ENCODE results near the gene APLN. TPM values are rescaled to one million over a fixed set of nuclear protein-coding genes. Genes with fewer than 3 reads are reported as not detected.

APLN gene
- total and polyA plus RNA-seq, 2 of the 13 experiments (the other 11 are each of a cell fraction or from before 2014, with no cell fraction given), result 0.02 to 0.17 TPM

DNA sequence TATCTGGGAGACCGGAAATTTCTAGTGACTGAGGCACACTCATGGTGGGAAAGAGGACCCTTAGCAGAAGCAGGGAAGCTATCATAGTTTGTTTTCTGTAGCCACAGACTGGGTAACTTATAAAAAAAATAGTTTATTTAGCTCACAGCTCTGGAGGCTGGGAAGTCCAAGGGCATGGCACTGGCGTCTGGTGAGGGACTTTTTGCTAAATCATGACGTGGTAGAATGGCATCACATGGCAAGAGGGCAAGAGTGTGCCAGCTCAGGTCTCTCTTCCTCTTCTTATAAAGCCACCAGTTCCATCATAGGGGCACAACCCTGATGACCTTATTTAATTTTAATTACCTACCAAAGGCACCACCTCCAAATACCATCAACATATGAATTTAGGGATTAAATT is 13.3 kb downstream of the APLN start:
- intact Hi-C loops (cut with micrococcal nuclease; ENCODE audit: unreplicated experiment), result no loop called here

DNA sequence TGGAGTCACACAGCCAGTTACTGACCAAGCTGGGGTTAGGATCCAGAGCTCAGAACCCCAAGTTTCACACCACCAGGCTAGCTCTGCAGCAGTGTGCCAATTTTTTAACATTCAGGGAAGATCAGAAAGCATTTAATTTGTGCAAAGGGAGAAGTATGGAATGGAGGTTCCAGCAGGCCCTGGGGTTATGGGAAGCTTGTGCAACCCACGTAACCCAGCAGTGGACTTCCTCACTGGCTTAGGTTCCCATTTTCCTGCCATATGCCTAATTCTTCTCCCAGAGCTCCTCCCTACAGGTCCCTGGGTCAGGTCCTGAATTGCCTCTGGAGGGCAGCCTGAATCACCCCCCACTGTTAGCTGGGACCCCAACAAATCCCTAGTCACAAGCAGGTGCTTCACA is 14.0 kb downstream of the APLN start:
- BruUV-seq (replicated peaks), result no TSS peak
- no peak for TF ChIP-seq ZNF788 (CRISPR knock-in tag; IDR thresholded peaks at IDR 0.05; ENCODE audit: borderline replicate concordance)
- POLR2A ChIA-PET, result no interaction called here

More for the DNA sequence above, 13.3 kb downstream of the APLN start:
- no peak for DNase-seq (ENCODE audit: low spot score)
- Histone ChIP-seq H3K4me1 (ENCODE audit: insufficient read depth, low read length) (peaks cover 10% of the 10 kb centered on the region), H2AFZ (ENCODE audit: low read length) (no peak overlapping the region), H4K20me1 (ENCODE audit: insufficient read depth, low read length) (no peaks in the 10 kb centered on the region), H3K27me3 (ENCODE audit: control insufficient read depth in 1 of 2, insufficient read depth in 2 of 2, low read length in 2 of 2) (no peaks in the 10 kb centered on the region; a peak in 1 of 5 replicates), H3K27ac (ENCODE audit: extremely low read length, insufficient read depth, low read length) (no peak overlapping the region), H3K4me3 (replicated peaks in 1 of 3; ENCODE audit: insufficient read depth in 1 of 3, low read depth in 2 of 3, low read length in 3 of 3) (no peak overlapping the region), H3K79me2 (ENCODE audit: insufficient read depth, low read length) (no peaks in the 10 kb centered on the region), H3K36me3 (replicated peaks in 1 of 2; ENCODE audit: control insufficient read depth in 1 of 2, insufficient read depth in 2 of 2, low read length in 2 of 2) (no peaks in the 10 kb centered on the region), H3K4me2 (ENCODE audit: low read depth, low read length) (no peak overlapping the region), H3K9me3 (ENCODE audit: low read length) (no peaks in the 10 kb centered on the region), H3K9ac (ENCODE audit: insufficient read depth, low read depth, low read length) (no peak overlapping the region)
- CTCF ChIA-PET (ENCODE audit: low intra/inter-chr PET ratio, low total read pairs), result no interaction called here
- POLR2A ChIA-PET, result no interaction called here
- no peak for FAIRE-seq
- no TSS peak for BruUV-seq (replicated peaks)
- in situ Hi-C loops (cut with HindIII; ENCODE audit: extremely low pct_ligation_motif_present, low pct_unique_long_range_greater_than_20kb), result no loop called here
- 0% methylated on average over 2 of the region's 3 CpGs for WGBS (ENCODE audit: low lambda C conversion rate)
- peak; percentile 67; the same call in 1 of the 2 replicates for TF ChIP-seq ZNF564 (CRISPR knock-in tag; IDR thresholded peaks at IDR 0.05)
- TF ChIP-seq SP2 (CRISPR knock-in tag; IDR thresholded peaks at IDR 0.05), result no peak
- no peak for ATAC-seq

More for the DNA sequence above, 14.0 kb downstream of the APLN start:
- no peak overlapping the region for H3K27ac ChIP-seq (ENCODE audit: extremely low read length, insufficient read depth, low read length)
- WGBS (ENCODE audit: low lambda C conversion rate), result no CpG with 5 or more reads among the region's 1 CpG
- H3K4me3 ChIP-seq (replicated peaks in 1 of 3; ENCODE audit: insufficient read depth in 1 of 3, low read depth in 2 of 3, low read length in 3 of 3), result no peak overlapping the region
- no peaks in the 10 kb centered on the region for H3K9me3 ChIP-seq (ENCODE audit: low read length)
- no peaks in the 10 kb centered on the region; a peak in 1 of 5 replicates for H3K27me3 ChIP-seq (ENCODE audit: control insufficient read depth in 1 of 2, insufficient read depth in 2 of 2, low read length in 2 of 2)
- H4K20me1 ChIP-seq (ENCODE audit: insufficient read depth, low read length), result no peaks in the 10 kb centered on the region
- no peak overlapping the region for H3K4me2 ChIP-seq (ENCODE audit: low read depth, low read length)
- DNase-seq (ENCODE audit: low spot score) (no peak), ATAC-seq (no peak), FAIRE-seq (no peak)
- in situ Hi-C loops (cut with HindIII; ENCODE audit: extremely low pct_ligation_motif_present, low pct_unique_long_range_greater_than_20kb) (no loop called here), intact Hi-C loops (cut with micrococcal nuclease; ENCODE audit: unreplicated experiment) (no loop called here)
- H2AFZ ChIP-seq (ENCODE audit: low read length), result no peak overlapping the region
- CTCF ChIA-PET (ENCODE audit: low intra/inter-chr PET ratio, low total read pairs), result no interaction called here
- H3K9ac ChIP-seq (ENCODE audit: insufficient read depth, low read depth, low read length), result no peak overlapping the region
- H3K79me2 ChIP-seq (ENCODE audit: insufficient read depth, low read length), result no peaks in the 10 kb centered on the region
- H3K4me1 ChIP-seq (ENCODE audit: insufficient read depth, low read length), result peaks cover 17% of the 10 kb centered on the region
- no peaks in the 10 kb centered on the region for H3K36me3 ChIP-seq (replicated peaks in 1 of 2; ENCODE audit: control insufficient read depth in 1 of 2, insufficient read depth in 2 of 2, low read length in 2 of 2)
